NCI-H2227 (cell line): ENCODE measurements around the gene TNFAIP3.
"Not testable (repeated sequence)": the region's sequence is repeated elsewhere in the genome, so short reads cannot be mapped to it uniquely, and the experiment has no call there.

Source experiments
- DNase-seq: peaks from one replicate; lab custom pipeline; 2025; ENCODE audit not compliant: unreplicated experiment; lab: John Stamatoyannopoulos, UW

Gene TNFAIP3

GRCh38 chr6:137844327-137844726 is 22.7 kb upstream of the TNFAIP3 start:
- DNase-seq: not testable (repeated sequence)

GRCh38 chr6:137844773-137845172 is 22.3 kb upstream of the TNFAIP3 start:
- not testable (repeated sequence) for DNase-seq

- DNase-seq: no peak
Measured at GRCh38 chr6:137845460-137845859, 21.6 kb upstream of the TNFAIP3 start.

- DNase-seq: no peak
Measured at GRCh38 chr6:137846274-137846673, 20.8 kb upstream of the TNFAIP3 start.

GRCh38 chr6:137846772-137847313 is 20.2 kb upstream of the TNFAIP3 start:
- DNase-seq: no peak

GRCh38 chr6:137847748-137848147 is 19.3 kb upstream of the TNFAIP3 start:
- DNase-seq: no peak

- DNase-seq: no peak
Measured at GRCh38 chr6:137848672-137849071, 18.4 kb upstream of the TNFAIP3 start.

GRCh38 chr6:137849181-137849980 is 17.7 kb upstream of the TNFAIP3 start:
- no peak for DNase-seq

GRCh38 chr6:137849981-137850714 is 16.9 kb upstream of the TNFAIP3 start:
- DNase-seq: no peak

- no peak for DNase-seq
Measured at GRCh38 chr6:137850816-137851602, 16.1 kb upstream of the TNFAIP3 start.

GRCh38 chr6:137851669-137852068 is 15.4 kb upstream of the TNFAIP3 start:
- DNase-seq: no peak

GRCh38 chr6:137852346-137852745 is 14.7 kb upstream of the TNFAIP3 start:
- DNase-seq: no peak

GRCh38 chr6:137852811-137853210 is 14.2 kb upstream of the TNFAIP3 start:
- no peak for DNase-seq

- DNase-seq: no peak
Measured at GRCh38 chr6:137853569-137854213, 13.4 kb upstream of the TNFAIP3 start.

GRCh38 chr6:137856138-137856898 is 10.7 kb upstream of the TNFAIP3 start:
- no peak for DNase-seq

- no peak for DNase-seq
Measured at GRCh38 chr6:137859025-137859424, 8.0 kb upstream of the TNFAIP3 start.

- DNase-seq: no peak
Measured at GRCh38 chr6:137860394-137861005, 6.6 kb upstream of the TNFAIP3 start.

- no peak for DNase-seq
Measured at GRCh38 chr6:137861550-137862337, 5.3 kb upstream of the TNFAIP3 start.
